ENCODE data around the gene TRIM2. TPM values are rescaled to one million over a fixed set of nuclear protein-coding genes. Genes with fewer than 3 reads are reported as not detected.

The TRIM2 gene
- total RNA-seq, 2 donors from 2014 or later = 31.3 to 42.0 TPM

DNA sequence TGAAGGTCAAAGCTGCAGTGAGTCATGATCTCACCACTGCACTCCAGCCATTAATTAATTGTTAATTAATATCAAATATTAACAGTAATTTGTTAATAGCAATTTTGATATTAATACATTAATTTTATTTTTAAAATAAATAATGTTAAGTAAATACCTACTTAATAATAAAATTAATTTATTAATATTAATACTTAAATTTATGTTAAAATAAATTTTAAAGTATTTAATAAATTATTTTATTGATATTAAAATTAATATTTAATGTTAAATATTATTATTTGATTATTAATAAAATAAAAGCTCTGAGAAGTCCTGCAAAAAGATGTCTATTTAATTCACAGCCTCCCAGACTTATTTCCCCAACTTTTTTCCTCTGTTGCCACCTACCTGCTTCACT lies 25.1 kb upstream of the TRIM2 start:
- Histone ChIP-seq H3K27me3 (no peaks in the 10 kb centered on the region), H3K27ac (no peak overlapping the region), H3K4me3 (no peak overlapping the region), H3K9me3 (no peaks in the 10 kb centered on the region), H3K4me1 (no peaks in the 10 kb centered on the region), H3K36me3 (replicated peaks in 1 of 2; ENCODE audit: insufficient read depth in 1 of 2, low read depth in 2 of 2) (no peaks in the 10 kb centered on the region)
- intact Hi-C loops (cut with DNase I) = no loop called here
- ATAC-seq (no peak), DNase-seq (no peak)
- no peak for TF ChIP-seq POLR2A (IDR thresholded peaks at IDR 0.05)
- TF ChIP-seq, protein P1, sequence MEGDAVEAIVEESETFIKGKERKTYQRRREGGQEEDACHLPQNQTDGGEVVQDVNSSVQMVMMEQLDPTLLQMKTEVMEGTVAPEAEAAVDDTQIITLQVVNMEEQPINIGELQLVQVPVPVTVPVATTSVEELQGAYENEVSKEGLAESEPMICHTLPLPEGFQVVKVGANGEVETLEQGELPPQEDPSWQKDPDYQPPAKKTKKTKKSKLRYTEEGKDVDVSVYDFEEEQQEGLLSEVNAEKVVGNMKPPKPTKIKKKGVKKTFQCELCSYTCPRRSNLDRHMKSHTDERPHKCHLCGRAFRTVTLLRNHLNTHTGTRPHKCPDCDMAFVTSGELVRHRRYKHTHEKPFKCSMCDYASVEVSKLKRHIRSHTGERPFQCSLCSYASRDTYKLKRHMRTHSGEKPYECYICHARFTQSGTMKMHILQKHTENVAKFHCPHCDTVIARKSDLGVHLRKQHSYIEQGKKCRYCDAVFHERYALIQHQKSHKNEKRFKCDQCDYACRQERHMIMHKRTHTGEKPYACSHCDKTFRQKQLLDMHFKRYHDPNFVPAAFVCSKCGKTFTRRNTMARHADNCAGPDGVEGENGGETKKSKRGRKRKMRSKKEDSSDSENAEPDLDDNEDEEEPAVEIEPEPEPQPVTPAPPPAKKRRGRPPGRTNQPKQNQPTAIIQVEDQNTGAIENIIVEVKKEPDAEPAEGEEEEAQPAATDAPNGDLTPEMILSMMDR (IDR thresholded peaks at IDR 0.05) = no peak

DNA sequence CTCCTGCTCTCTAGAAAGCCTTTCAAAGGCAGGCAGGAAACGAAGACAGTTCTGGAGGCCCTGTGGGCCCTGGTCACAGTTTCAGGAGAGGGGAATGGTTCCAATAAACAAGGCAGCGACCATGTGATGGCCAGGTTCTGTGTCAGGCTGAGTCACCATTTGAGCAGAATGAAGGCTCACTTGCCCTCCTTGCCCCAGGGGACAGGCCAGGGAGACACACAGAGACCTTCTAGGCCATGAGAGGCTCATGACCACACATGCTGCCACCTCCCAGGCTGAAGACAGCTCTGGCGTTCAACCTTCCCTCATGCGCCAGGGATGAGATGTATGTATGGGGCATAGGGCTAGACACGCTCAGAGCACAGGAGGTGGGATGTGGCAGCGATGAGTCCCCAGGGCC lies 22.9 kb upstream of the TRIM2 start:
- 89% methylated on average over 1 to 5 of the region's 6 CpGs for WGBS, 2 donors
- H3K4me1 ChIP-seq = no peaks in the 10 kb centered on the region
- H3K4me3 ChIP-seq = no peak overlapping the region
- DNase-seq = no peak
- intact Hi-C loops (cut with DNase I) = no loop called here
- no peaks in the 10 kb centered on the region for H3K27me3 ChIP-seq
- H3K9me3 ChIP-seq = no peaks in the 10 kb centered on the region
- TF ChIP-seq POLR2A (IDR thresholded peaks at IDR 0.05) = no peak
- TF ChIP-seq, protein P1 (IDR thresholded peaks at IDR 0.05) = no peak
- ATAC-seq = no peak
- no peak overlapping the region for H3K27ac ChIP-seq
- H3K36me3 ChIP-seq (replicated peaks in 1 of 2; ENCODE audit: insufficient read depth in 1 of 2, low read depth in 2 of 2) = no peaks in the 10 kb centered on the region

DNA sequence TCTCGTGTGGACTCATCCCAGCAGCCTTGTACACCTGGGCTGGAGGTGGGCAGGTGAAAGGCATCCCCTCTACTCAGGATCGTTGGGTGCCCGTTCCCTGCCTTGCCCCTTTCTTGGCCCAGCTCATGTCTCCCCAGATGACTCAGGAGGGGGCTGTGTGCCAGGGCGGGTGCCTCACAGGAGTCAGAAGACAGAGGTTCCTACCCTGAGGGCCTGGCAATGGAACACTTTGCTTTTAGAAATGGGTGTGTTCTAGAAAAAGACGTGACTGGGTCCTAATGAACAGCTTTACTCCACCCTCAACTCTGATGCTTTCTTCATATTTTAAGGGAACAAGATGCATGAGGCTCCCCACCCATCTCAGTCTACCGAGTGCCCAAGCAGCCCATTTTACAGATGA lies 22.5 kb upstream of the TRIM2 start:
- no peak overlapping the region for H3K27ac ChIP-seq
- no peak for DNase-seq
- 65 to 73% methylated on average over 5 to 6 of the region's 6 CpGs for WGBS, 2 donors
- ATAC-seq = no peak
- H3K4me3 ChIP-seq = no peak overlapping the region
- no peaks in the 10 kb centered on the region for H3K36me3 ChIP-seq (replicated peaks in 1 of 2; ENCODE audit: insufficient read depth in 1 of 2, low read depth in 2 of 2)
- no peaks in the 10 kb centered on the region for H3K4me1 ChIP-seq
- intact Hi-C loops (cut with DNase I) = no loop called here
- H3K27me3 ChIP-seq = no peaks in the 10 kb centered on the region
- no peak for TF ChIP-seq POLR2A (IDR thresholded peaks at IDR 0.05)
- TF ChIP-seq, protein P1 (IDR thresholded peaks at IDR 0.05) = no peak
- H3K9me3 ChIP-seq = no peaks in the 10 kb centered on the region

DNA sequence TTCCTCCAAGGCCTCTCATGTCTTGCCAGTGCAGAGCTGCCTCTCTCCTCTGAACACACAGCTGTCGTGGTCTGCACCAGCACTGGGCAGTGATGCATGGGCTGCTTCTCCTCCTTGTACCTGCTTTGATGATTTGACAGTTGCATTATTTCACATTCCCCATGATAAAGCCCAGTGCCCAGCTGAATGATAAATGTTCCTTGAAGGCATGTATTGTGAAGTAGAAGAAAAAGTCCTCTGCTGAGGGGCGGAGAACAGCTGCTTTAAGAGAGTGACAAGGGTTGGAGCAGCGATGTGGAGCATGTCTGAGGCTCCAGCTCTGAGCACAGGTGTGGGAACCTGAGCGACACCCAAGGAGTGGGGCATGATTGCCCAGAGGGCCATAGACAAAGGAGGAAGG lies 21.1 kb upstream of the TRIM2 start:
- intact Hi-C loops (cut with DNase I) = no loop called here
- 83 to 85% methylated on average over 4 of the region's 4 CpGs for WGBS, 2 donors
- no peaks in the 10 kb centered on the region for H3K9me3 ChIP-seq
- no peaks in the 10 kb centered on the region for H3K36me3 ChIP-seq (replicated peaks in 1 of 2; ENCODE audit: insufficient read depth in 1 of 2, low read depth in 2 of 2)
- no peak overlapping the region for H3K4me3 ChIP-seq
- H3K27me3 ChIP-seq = no peaks in the 10 kb centered on the region
- TF ChIP-seq POLR2A (IDR thresholded peaks at IDR 0.05) = no peak
- TF ChIP-seq, protein P1 (IDR thresholded peaks at IDR 0.05) = no peak
- no peak for ATAC-seq
- no peak overlapping the region for H3K27ac ChIP-seq
- no peaks in the 10 kb centered on the region for H3K4me1 ChIP-seq
- no peak for DNase-seq

DNA sequence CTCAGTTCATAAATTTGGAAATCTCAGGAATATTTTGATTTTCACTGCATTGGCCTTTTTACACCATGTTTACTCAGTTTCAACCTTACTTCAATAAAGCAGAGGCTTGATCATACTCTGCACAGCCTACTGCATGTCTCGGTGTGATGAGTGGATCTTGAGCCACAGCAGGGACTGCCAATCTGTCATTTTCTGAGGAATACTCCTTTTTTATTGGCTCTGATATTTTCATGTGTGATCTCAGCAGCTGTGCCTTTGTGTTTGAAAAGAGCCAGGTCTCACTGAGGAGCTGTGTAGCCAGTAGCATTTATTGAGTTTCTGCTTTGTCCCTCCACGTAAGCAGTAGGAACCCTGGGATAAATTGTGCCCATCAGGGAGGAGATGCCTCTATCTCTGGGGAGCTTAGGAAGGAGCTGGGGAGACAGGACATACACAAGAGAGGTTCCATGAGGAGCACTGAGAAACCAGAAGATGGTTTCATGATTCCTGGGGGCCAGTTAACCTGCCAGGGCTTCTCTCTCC lies 18.9 kb upstream of the TRIM2 start:
- no peak overlapping the region for H3K27ac ChIP-seq
- no peak overlapping the region for H3K4me3 ChIP-seq
- intact Hi-C loops (cut with DNase I) = no loop called here
- DNase-seq = no peak
- 94 to 97% methylated on average over 2 of the region's 2 CpGs for whole genome bisulfite sequencing, 2 donors
- no peak for ATAC-seq
- H3K4me1 ChIP-seq = peaks cover 15% of the 10 kb centered on the region
- TF ChIP-seq, protein P1 (IDR thresholded peaks at IDR 0.05) = no peak
- no peak for TF ChIP-seq POLR2A (IDR thresholded peaks at IDR 0.05)
- H3K27me3 ChIP-seq = no peaks in the 10 kb centered on the region
- no peaks in the 10 kb centered on the region for H3K36me3 ChIP-seq (replicated peaks in 1 of 2; ENCODE audit: insufficient read depth in 1 of 2, low read depth in 2 of 2)
- H3K9me3 ChIP-seq = no peaks in the 10 kb centered on the region

Data from body of pancreas (tissue), 4 donors.